Esophagus squamous epithelium (tissue), 4 donors: ENCODE measurements around the gene RALB.

ENCODE experiments used
- CTCF ChIP-seq, 6 experiments: fragments of 450-650 bp in 4 of 6; fragments of 200-600 bp in 2 of 6; sonication (generic) in 2 of 6; IDR thresholded peaks; one replicate each; pipeline ENCODE4 v1.5.1; 2016 to 2019; ENCODE audit warnings: antibody characterized with exemption in 6 of 6, mild to moderate bottlenecking in 4 of 6, moderate library complexity in 4 of 6
- POLR2A ChIP-seq, 4 donors: fragments of 450-650 bp; IDR thresholded peaks; one replicate each; pipeline ENCODE4 v1.6.1; 2017; ENCODE audit warnings: antibody characterized with exemption in 4 of 4, mild to moderate bottlenecking in 4 of 4, moderate library complexity in 3 of 4

GRCh38 chr2:120305937-120306490 lies 53.4 kb downstream of the RALB start:
- TF ChIP-seq CTCF (IDR thresholded peaks at IDR 0.05) (no peak), POLR2A (IDR thresholded peaks at IDR 0.05) (no peak)
